T-helper 2 cell (primary cell): ENCODE measurements around the gene EXOC6.
"Not testable (repeated sequence)": the region's sequence is repeated elsewhere in the genome, so short reads cannot be mapped to it uniquely, and the experiment has no call there.

Source experiments
- DNase-seq, 5 experiments: peaks; one replicate each; pipeline versions ENCODE4 v3.0.0 to v3.0.0-alpha.2; 2012 to 2022

The EXOC6 gene

GRCh38 chr10:93083743-93084539 is 235.6 kb downstream of the EXOC6 start:
- no peak for DNase-seq

- DNase-seq, result no peak
Measured at GRCh38 chr10:93085272-93085859, 237.0 kb downstream of the EXOC6 start.

- no peak for DNase-seq
Measured at GRCh38 chr10:93086289-93086688, 238.0 kb downstream of the EXOC6 start.

- no peak for DNase-seq
Measured at GRCh38 chr10:93087846-93088245, 239.5 kb downstream of the EXOC6 start.

GRCh38 chr10:93088466-93088865 is 240.1 kb downstream of the EXOC6 start:
- no peak for DNase-seq

- DNase-seq, result no peak
Measured at GRCh38 chr10:93090619-93091018, 242.3 kb downstream of the EXOC6 start.

GRCh38 chr10:93091960-93092359 is 243.6 kb downstream of the EXOC6 start:
- no peak for DNase-seq

GRCh38 chr10:93095225-93095624 is 246.9 kb downstream of the EXOC6 start:
- DNase-seq, result no peak

- DNase-seq, result no peak
Measured at GRCh38 chr10:93096901-93097300, 248.6 kb downstream of the EXOC6 start.

- no peak for DNase-seq
Measured at GRCh38 chr10:93097386-93097785, 249.1 kb downstream of the EXOC6 start.

GRCh38 chr10:93098816-93099215 is 250.5 kb downstream of the EXOC6 start:
- DNase-seq, result no peak

- DNase-seq, result no peak
Measured at GRCh38 chr10:93099670-93100069, 251.3 kb downstream of the EXOC6 start.

GRCh38 chr10:93101148-93101547 is 252.8 kb downstream of the EXOC6 start:
- not testable (repeated sequence) for DNase-seq

- DNase-seq, result no peak
Measured at GRCh38 chr10:93103953-93104352, 255.6 kb downstream of the EXOC6 start.

GRCh38 chr10:93106631-93107072 is 258.3 kb downstream of the EXOC6 start:
- DNase-seq, result no peak
